Adrenal gland (tissue), 12 donors: Measurements from ENCODE around the gene ISM1. TPM values are rescaled to one million over a fixed set of nuclear protein-coding genes. Genes with fewer than 3 reads are reported as not detected.

Experiments
- DNase-seq, 7 donors: peaks; one replicate each; pipeline ENCODE4 v3.0.0-alpha.2; 2019 to 2020
- H3K27ac ChIP-seq, 5 donors: fragments of 200-600 bp; sonication (generic) in 4 of 5; 1 replicate in 3 of 5; 2 replicates in 2 of 5; pipeline versions ENCODE4 v1.5.1 to v1.8.0; 2016 to 2020; ENCODE audit warnings: mild to moderate bottlenecking in 1 of 5
- H3K27me3 ChIP-seq: fragments of 200-600 bp; 2 replicates; pipeline ENCODE4 v1.8.0; 2021
- H3K36me3 ChIP-seq, 2 donors: fragments of 200-600 bp; replicated peaks in 1 of 2; 1 replicate in 1 of 2; 2 replicates in 1 of 2; pipeline versions ENCODE4 v1.5.1 to v1.8.0; 2018 to 2022
- H3K4me1 ChIP-seq, 2 donors: fragments of 200-600 bp; replicated peaks in 1 of 2; 1 replicate in 1 of 2; 2 replicates in 1 of 2; pipeline versions ENCODE4 v1.5.1 to v1.8.0; 2018 to 2021
- H3K4me3 ChIP-seq, 4 donors: fragments of 200-600 bp; sonication (generic) in 3 of 4; one replicate each; pipeline ENCODE4 v1.5.1; 2016 to 2018
- H3K9me3 ChIP-seq, 3 donors: fragments of 200-600 bp; sonication (generic) in 1 of 3; replicated peaks in 1 of 3; 1 replicate in 2 of 3; 2 replicates in 1 of 3; pipeline versions ENCODE4 v1.5.1 to v1.8.0; 2016 to 2021
- CTCF ChIP-seq, 6 experiments: fragments of 450-650 bp in 4 of 6; fragments of 200-600 bp in 2 of 6; sonication (generic) in 1 of 6; IDR thresholded peaks; 1 replicate in 5 of 6; 2 replicates in 1 of 6; pipeline versions ENCODE4 v1.5.1 to v1.8.0; 2016 to 2021; ENCODE audit warnings: antibody characterized with exemption in 6 of 6, mild to moderate bottlenecking in 2 of 6, moderate library complexity in 1 of 6
- POLR2A ChIP-seq, 2 donors: fragments of 450-650 bp; IDR thresholded peaks; one replicate each; pipeline ENCODE4 v1.6.1; 2017; ENCODE audit warnings: antibody characterized with exemption in 2 of 2, mild to moderate bottlenecking in 2 of 2, moderate library complexity in 1 of 2
- WGBS, 4 donors: extraction: QIAGEN DNeasy Blood & Tissue Kit in 2 of 4; methylation state at CpG; one replicate each; pipeline versions ENCODE4 v1.1.5 to v1.1.7; 2013 to 2017; 5-methylcytosine and 5-hydroxymethylcytosine counted together
- intact Hi-C, 2 donors: fragments of 100-400 bp; cut with DNase I; formaldehyde crosslinking; loops; one replicate each; pipeline versions ENCODE4 v1.14.1 to v1.15.0; 2022 to 2023
- polyA plus RNA-seq, 3 donors: library from polyadenylated mRNA; stranded (reverse); fragments of 200-250 nt in 2 of 3; fragments of 350-450 nt in 1 of 3; fragmentation: Illumina TruSeq in 1 of 3; extraction: RNeasy Lipid Tissue Mini Kit (QIAGEN cat#74804) in 1 of 3; gene quantifications; one replicate each; pipeline ENCODE4 v1.2.3, GENCODE V29; 2013 to 2014
- total RNA-seq, 9 donors: library from RNA; depleted of rRNA in 4 of 9; stranded (reverse); fragments of >200 nt in 4 of 9; fragments of 120-200 nt in 1 of 9; fragmentation: NEBNext Ultra II Directional in 1 of 9; extraction: Animal tissue kit (Norgen Biotek cat#: 25700) in 1 of 9; gene quantifications; one replicate each; pipeline versions ENCODE4 v1.1.0 to v1.2.4, GENCODE V29; 2013 to 2023
- donor health status: healthy with polysubstance abuse.
- donor health status: Bipolar disorder and iron deficiency.
- donor health status: DM: yes; HTN: yes; CAD: no.
- donor health status: DM: no; HTN: no; CAD: no.
- donor health status: DM: no; HTN: no; CAD: no.
- donor health status: DM: yes; HTN: yes; CAD: no.

The ISM1 gene
- total and polyA plus RNA-seq, 12 donors: 0.17 to 4.4 (median 1.8) TPM

DNA sequence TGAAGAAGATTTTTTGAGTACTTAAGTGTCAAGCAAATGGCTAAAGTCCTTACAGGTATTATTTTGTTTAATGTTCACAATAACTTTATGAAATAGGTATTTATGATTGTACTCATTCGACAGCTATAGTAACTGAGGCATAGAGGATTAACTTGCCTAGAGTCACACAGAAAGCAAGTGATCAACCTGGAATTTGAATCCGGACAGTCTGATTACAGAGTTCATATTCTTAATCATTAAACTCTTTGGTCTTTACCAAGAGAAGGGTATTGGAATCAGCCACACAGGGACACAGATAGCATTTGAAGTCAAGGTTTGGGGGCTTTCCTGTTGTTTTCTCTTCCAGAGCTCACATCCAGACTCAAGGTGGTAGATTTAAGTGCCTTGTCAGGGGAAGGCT, 69.7 kb downstream of the ISM1 start:
- no peak overlapping the region for H3K27ac ChIP-seq
- H3K36me3 ChIP-seq: no peaks in the 10 kb centered on the region
- DNase-seq: no peak
- 86 to 92% (median 90%) methylated on average over 2 of the region's 2 CpGs for WGBS, 4 donors
- no peaks in the 10 kb centered on the region for H3K27me3 ChIP-seq
- intact Hi-C loops: no loop called here
- H3K9me3 ChIP-seq: no peaks in the 10 kb centered on the region
- TF ChIP-seq POLR2A (IDR thresholded peaks at IDR 0.05) (no peak), CTCF (IDR thresholded peaks at IDR 0.05) (no peak)
- no peak overlapping the region for H3K4me3 ChIP-seq
- no peaks in the 10 kb centered on the region for H3K4me1 ChIP-seq

DNA sequence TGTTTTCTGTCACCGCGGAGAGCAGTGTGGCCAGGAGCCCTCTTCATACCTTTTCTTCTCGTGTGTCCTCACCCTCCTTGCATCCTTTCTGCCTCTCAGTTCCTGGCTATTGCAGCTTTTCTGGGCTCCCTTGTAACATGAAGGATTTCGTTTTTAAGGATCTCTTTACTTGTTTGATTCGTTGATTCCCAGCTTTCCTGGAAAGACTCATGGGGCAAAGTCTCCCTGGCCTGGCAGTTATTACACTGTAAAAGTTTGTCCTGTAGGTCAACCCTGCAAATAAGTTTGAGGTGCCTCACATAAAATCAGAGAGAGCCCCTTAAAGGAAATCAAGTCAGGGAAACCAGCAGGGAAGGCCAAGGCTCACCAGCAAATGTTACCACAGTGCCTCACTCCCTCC, 70.1 kb downstream of the ISM1 start:
- Histone ChIP-seq H3K4me3 (no peak overlapping the region), H3K4me1 (no peaks in the 10 kb centered on the region), H3K36me3 (no peaks in the 10 kb centered on the region), H3K9me3 (no peaks in the 10 kb centered on the region), H3K27ac (no peak overlapping the region), H3K27me3 (no peaks in the 10 kb centered on the region)
- no peak for DNase-seq
- no peak for TF ChIP-seq POLR2A (IDR thresholded peaks at IDR 0.05)
- no peak for TF ChIP-seq CTCF (IDR thresholded peaks at IDR 0.05)
- WGBS, 4 donors: 75 to 84% (median 81%) methylated on average over 5 of the region's 5 CpGs
- intact Hi-C loops: no loop called here

DNA sequence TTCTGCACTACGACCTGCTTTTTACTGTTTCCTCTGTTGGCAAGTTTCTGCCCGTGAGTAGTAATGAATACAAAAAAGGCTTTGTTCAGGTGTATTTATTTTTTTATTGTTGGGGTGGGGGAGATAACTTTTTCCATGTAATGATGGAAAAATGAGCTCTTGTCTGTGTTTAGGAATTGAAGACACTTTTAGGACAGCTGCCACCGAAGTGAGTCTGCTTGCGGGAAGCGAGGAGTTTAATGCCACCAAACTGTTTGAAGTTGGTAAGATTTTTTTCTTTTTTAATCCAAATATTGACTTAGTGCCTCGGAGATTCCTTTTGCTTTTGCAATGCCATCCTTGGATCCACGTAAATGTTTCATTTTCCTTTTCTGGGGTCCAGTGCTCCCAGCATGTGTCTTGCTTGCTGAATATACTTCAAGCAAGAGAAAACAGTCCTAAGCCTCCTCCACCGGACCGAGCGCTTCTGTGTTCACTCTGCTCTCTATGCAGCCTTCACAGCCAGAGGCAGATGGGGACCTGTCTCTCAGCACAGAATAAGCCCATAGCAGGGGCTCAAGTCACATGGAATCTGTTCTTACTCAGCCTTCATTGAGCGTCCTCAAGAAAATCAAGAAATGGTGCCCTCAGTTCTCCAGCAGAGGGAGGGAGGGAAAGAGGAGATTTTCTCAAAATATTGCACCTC, 71.3 kb downstream of the ISM1 start:
- 83 to 86% (median 84%) methylated on average over 11 of the region's 11 CpGs for WGBS, 4 donors

GRCh38 chr20:13294522-13294921, 73.4 kb downstream of the ISM1 start:
- Histone ChIP-seq H3K27ac (no peak overlapping the region), H3K9me3 (no peaks in the 10 kb centered on the region), H3K36me3 (no peaks in the 10 kb centered on the region), H3K27me3 (no peaks in the 10 kb centered on the region), H3K4me3 (no peak overlapping the region), H3K4me1 (no peaks in the 10 kb centered on the region)
- no peak for TF ChIP-seq POLR2A (IDR thresholded peaks at IDR 0.05)
- no peak for TF ChIP-seq CTCF (IDR thresholded peaks at IDR 0.05)
- WGBS, 4 donors: 88 to 98% (median 93%) methylated on average over 2 of the region's 2 CpGs
- intact Hi-C loops: no loop called here
- DNase-seq: no peak

More for the DNA sequence above, 71.3 kb downstream of the ISM1 start:
- no peak for TF ChIP-seq POLR2A (IDR thresholded peaks at IDR 0.05)
- TF ChIP-seq CTCF (IDR thresholded peaks at IDR 0.05): no peak
- H3K36me3 ChIP-seq: no peaks in the 10 kb centered on the region
- H3K4me1 ChIP-seq: no peaks in the 10 kb centered on the region
- DNase-seq: no peak
- H3K27me3 ChIP-seq: no peaks in the 10 kb centered on the region
- H3K27ac ChIP-seq: no peak overlapping the region
- no peaks in the 10 kb centered on the region for H3K9me3 ChIP-seq
- intact Hi-C loops: no loop called here
- no peak overlapping the region for H3K4me3 ChIP-seq
